Dendritic cell treated with granulocyte-macrophage colony-stimulating factor and Interleukin-4, amounts not matched to agents 40 ng/mL and 50 ng/mL, for 4 days (primary cell): ENCODE measurements around the gene ARRDC2.
"Not testable (repeated sequence)": the region's sequence is repeated elsewhere in the genome, so short reads cannot be mapped to it uniquely, and the experiment has no call there.

Experiments
- H3K27ac Mint-ChIP-seq: one replicate; pipeline ENCODE4 v1.8.0; 2022; ENCODE audit warnings: mild to moderate bottlenecking, mixed read lengths
- H3K27me3 Mint-ChIP-seq: one replicate; pipeline ENCODE4 v1.8.0; 2022; ENCODE audit warnings: mild to moderate bottlenecking, mixed read lengths
- H3K36me3 Mint-ChIP-seq: one replicate; pipeline ENCODE4 v1.8.0; 2022; ENCODE audit warnings: low read depth, mixed read lengths
- H3K4me1 Mint-ChIP-seq: one replicate; pipeline ENCODE4 v1.8.0; 2022; ENCODE audit warnings: low read depth, mixed read lengths
- H3K4me3 Mint-ChIP-seq: one replicate; pipeline ENCODE4 v1.8.0; 2022; ENCODE audit warnings: mild to moderate bottlenecking, moderate library complexity, mixed read lengths
- H3K9me3 Mint-ChIP-seq: one replicate; pipeline ENCODE4 v1.8.0; 2022; ENCODE audit warnings: mixed read lengths
- intact Hi-C: fragments of 100-400 bp; cut with micrococcal nuclease; formaldehyde crosslinking; loops from one replicate; pipeline ENCODE4 v1.15.0; 2022

The ARRDC2 gene

DNA sequence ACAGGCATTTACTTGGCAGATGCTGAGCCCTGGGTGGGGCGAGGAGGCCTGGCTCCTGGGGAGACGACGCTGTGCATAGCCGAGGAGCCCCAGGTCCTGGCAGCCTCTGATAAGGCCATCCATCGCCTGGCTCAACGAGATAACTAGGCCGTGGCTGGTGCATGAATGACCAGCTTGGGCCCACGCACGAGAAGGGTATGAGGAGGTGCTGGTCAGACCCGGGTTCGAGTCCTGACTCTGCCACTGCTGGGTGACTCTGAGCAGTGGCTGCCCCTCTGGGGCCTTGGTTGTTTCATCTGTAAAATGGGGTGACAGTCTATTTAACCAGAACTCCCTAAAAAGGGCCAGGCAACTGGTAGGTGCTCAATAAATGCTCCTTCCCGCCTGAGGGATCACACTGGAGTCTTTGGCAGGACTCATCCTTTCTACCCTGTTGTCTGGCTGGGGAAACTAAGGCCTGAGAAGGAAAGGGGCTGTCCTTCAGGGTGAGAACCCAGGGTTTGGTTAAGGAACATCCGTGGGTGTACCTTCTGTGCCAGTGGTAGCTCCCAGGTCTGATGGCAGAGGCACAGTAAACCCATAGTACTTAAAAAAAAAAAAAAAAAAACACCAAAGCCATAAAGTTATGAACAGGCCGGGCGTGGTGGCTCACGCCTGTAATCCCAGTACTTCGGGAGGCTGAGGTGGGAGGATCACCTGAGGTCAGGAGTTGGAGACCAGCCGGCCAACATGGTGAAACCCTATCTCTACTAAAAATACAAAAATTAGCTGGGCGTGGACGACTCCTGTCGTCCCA, 8.1 kb upstream of the ARRDC2 start:
- H3K27ac Mint-ChIP-seq: peak overlapping the region; percentile 91
- intact Hi-C loops: loop anchor here (5.0 to 10.0 kb wide), 2 partner anchors 143 to 175 kb away; partner anchors contain the start of genes IFI30 and RPL18A
- H3K4me3 Mint-ChIP-seq: peak overlapping the region; percentile 89
- no peaks in the 10 kb centered on the region for H3K9me3 Mint-ChIP-seq
- H3K27me3 Mint-ChIP-seq: peaks cover 10% of the 10 kb centered on the region
- peaks cover 32% of the 10 kb centered on the region for H3K36me3 Mint-ChIP-seq
- H3K4me1 Mint-ChIP-seq: peaks cover 58% of the 10 kb centered on the region

DNA sequence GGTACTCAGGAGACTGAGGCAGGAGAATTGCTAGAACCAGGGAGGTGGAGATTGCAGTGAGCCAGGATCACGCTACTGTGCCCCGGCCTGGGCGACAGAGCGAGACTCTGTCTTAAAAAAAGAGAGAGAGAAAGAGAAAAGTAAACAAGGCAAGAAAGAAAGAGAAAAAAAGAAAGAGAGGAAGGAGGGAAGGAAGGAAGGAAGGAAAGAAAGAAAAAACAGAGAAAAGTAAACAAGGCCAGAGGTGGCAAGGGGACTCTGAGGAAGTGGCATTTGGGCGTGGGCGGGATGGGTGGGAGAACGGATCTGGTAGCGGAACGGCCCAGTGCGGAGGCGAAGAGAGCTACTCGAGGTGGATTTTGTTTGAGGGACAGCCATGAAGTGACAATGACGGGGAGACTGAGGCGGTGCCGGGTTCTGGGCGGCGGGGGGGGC, 7.5 kb upstream of the ARRDC2 start:
- Mint-ChIP-seq H3K36me3 (peaks cover 37% of the 10 kb centered on the region), H3K4me3 (peak overlapping the region; percentile 89), H3K27ac (peak overlapping the region; percentile 91), H3K27me3 (peaks cover 6% of the 10 kb centered on the region), H3K9me3 (no peaks in the 10 kb centered on the region), H3K4me1 (peaks cover 58% of the 10 kb centered on the region)
- intact Hi-C loops: loop anchor here (10.0 kb wide), 1 partner anchor 174 kb away; the partner anchor contains the start of gene IFI30

DNA sequence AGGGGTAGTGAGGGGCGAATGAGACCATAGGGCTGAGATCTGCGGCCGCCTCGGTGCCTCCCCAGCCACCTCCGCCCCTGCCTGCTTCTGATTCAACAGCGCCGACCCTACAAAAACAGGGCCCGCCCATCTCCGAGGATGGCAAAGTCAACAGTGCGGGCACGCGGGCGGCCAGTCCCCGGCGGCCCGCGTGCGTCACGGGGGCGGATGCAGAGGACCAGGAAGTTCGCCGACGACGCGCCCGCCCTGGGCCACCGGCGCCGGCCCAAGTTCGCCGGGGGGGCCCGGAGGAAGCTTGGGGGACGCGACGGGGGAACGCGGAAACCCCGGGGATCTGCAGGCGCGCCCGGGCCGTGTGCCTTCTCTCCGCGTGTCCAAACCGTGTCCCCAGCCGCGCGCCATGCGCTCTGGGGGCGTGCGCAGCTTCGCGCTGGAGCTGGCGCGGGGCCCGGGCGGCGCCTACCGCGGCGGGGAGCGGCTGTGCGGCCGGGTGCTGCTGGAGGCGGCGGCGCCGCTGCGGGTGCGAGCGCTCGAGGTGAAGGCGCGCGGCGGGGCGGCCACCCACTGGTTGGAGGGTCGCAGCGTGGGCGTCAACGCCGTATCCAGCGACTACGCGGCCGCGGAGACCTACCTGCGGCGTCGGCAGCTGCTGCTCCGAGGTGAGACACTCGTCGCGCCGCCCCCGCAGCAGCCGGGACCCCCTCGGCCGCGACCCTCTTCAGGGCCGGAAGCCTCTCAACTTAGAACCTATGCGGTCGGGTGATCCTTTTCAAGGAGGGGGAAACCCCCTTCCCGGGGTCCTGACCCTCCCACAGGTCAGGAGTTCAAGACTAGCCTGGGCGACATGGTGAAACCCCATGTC, 6.8 kb upstream of the ARRDC2 start:
- Mint-ChIP-seq H3K36me3 (peaks cover 43% of the 10 kb centered on the region), H3K4me3 (peak overlapping the region; percentile 89)
- intact Hi-C loops: loop anchor here (10.0 kb wide), 1 partner anchor 174 kb away; the partner anchor contains the start of gene IFI30

DNA sequence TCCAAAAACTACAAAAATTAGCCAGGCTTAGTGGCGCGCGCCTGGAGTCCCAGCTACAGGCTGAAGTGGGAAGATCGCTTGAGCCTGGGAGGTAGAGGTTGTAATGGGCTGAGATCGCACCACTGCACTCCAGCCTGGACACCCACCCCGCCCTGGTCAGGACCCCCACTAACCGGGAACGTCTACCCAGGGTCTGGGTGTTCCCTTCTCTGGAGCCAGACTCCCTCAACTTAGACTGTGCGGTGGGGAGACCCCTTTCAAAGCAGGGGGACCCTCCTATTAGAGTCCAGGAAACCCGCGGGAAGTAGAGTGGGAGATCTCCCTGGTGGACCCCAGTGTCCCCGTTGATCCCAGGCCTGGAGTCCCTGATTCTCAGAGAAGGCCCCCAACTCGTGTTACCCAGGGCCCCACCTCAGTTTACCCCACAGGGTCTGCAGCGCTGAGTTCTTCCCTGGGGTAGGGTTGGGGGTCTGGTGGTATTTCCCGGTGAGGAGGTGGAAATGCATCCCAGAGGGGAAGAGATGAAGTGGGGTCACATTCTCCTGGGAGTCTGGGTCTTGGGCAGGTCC, 6.1 kb upstream of the ARRDC2 start:
- no peaks in the 10 kb centered on the region for H3K9me3 Mint-ChIP-seq
- H3K27ac Mint-ChIP-seq: peak overlapping the region; percentile 91
- peaks cover 50% of the 10 kb centered on the region for H3K36me3 Mint-ChIP-seq
- intact Hi-C loops: loop anchor here (10.0 kb wide), 1 partner anchor 173 kb away; the partner anchor contains the start of gene IFI30
- H3K4me1 Mint-ChIP-seq: peaks cover 66% of the 10 kb centered on the region
- peak overlapping the region; percentile 89 for H3K4me3 Mint-ChIP-seq
- peaks cover 1% of the 10 kb centered on the region for H3K27me3 Mint-ChIP-seq

More for the DNA sequence above, 6.8 kb upstream of the ARRDC2 start:
- Mint-ChIP-seq H3K27ac (peak overlapping the region; percentile 91), H3K27me3 (peaks cover 3% of the 10 kb centered on the region), H3K4me1 (peaks cover 63% of the 10 kb centered on the region), H3K9me3 (no peaks in the 10 kb centered on the region)

DNA sequence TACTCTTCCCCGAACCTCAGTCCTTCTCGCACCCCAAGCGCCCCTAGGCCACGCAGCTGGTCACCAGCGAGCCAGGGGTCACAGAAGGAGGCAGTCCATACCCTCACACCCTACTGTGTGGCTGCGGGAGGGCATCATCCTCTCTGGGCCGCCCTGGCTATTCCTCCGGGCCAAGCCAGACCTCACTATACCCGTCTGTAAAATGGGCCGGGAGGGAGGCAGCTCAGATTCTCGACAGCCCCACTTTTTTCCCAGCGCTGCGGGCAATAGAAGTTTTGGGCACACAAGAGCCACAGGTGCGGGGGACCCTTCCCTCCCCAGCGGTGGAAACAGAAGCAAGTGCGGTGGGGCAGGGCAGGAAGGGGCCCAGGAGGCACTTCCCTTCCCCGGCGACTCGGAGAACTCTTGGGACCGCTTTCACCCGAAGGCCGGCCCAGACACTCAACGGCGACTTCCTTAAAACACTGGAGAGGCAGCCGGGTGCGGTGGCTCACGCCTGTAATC, 5.6 kb upstream of the ARRDC2 start:
- Mint-ChIP-seq H3K4me1 (peaks cover 66% of the 10 kb centered on the region), H3K9me3 (no peaks in the 10 kb centered on the region), H3K27ac (peak overlapping the region; percentile 91), H3K4me3 (peak overlapping the region; percentile 89), H3K36me3 (peaks cover 56% of the 10 kb centered on the region), H3K27me3 (peaks cover 1% of the 10 kb centered on the region)
- intact Hi-C loops: loop anchor here (10.0 kb wide), 1 partner anchor 172 kb away; the partner anchor contains the start of gene IFI30

DNA sequence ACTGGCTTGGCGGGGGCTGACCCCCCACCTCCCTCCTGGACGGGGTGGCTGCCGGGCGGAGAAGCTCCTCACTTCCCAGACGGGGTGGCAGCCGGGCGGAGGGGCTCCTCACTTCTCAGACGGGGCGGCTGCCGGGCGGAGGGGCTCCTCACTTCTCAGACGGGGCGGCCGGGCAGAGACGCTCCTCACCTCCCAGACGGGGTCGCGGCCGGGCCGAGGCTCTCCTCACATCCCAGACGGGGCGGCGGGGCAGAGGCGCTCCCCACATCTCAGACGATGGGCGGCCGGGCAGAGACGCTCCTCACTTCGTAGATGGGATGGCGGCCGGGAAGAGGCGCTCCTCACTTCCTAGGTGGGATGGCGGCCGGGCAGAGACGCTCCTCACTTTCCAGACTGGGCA, 2.2 kb upstream of the ARRDC2 start:
- intact Hi-C loops: loop anchor here (10.0 kb wide), 1 partner anchor 169 kb away; the partner anchor contains the start of gene IFI30
- not testable (repeated sequence) for H3K27me3 Mint-ChIP-seq, H3K9me3 Mint-ChIP-seq, H3K4me3 Mint-ChIP-seq, H3K27ac Mint-ChIP-seq
- peaks cover 83% of the 10 kb centered on the region for H3K36me3 Mint-ChIP-seq
- H3K4me1 Mint-ChIP-seq: peaks cover 45% of the 10 kb centered on the region

DNA sequence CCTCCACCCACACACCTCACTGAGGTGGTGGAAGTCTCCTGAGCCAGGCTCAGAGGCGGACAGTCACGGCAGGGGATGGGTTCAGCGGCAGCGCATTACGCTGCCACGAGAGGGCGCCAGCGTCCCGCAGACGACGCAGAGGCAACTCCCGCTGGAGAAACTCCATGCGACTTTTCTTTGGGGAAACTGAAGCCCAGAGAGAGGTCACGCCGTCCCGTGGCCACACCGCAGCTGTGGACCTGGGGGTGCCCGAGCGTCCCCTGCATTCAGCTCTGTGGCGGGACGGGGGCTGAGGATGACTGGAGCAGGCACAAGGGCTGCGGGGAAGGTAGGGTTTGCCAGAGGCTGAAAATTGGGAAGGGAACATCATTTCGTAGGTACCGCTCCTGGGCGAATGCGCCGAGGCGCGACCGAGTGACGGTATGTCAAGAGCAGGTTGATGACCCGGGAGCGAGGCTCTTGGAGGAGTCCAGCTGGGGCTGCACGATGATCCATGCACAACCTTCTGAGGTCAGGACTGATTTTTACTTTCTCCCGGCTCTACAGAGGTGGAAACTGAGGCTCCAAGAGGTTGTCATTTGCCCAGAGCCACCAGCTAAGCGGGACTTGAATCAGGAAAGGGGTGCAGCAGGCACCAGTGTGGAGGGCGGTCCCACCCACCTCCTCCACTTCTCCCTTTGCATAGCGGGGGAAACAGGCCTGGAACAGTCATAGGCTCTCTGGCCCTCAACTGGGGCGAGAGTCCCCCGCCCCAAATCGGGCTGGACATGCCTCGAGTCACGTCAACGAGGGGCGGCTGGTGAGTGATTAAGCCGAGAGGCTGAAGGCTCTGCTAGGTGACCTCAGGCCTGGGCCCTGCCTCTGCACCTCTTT, 690 bp upstream of the ARRDC2 start:
- Mint-ChIP-seq H3K27ac (peak overlapping the region; percentile 80), H3K36me3 (peaks cover 88% of the 10 kb centered on the region), H3K4me1 (peaks cover 43% of the 10 kb centered on the region), H3K9me3 (no peaks in the 10 kb centered on the region), H3K27me3 (no peaks in the 10 kb centered on the region), H3K4me3 (peak overlapping the region; percentile 89)
- intact Hi-C loops: loop anchor here (1.0 to 10.0 kb wide), 2 partner anchors 51 to 168 kb away; partner anchors contain the start of gene IFI30

DNA sequence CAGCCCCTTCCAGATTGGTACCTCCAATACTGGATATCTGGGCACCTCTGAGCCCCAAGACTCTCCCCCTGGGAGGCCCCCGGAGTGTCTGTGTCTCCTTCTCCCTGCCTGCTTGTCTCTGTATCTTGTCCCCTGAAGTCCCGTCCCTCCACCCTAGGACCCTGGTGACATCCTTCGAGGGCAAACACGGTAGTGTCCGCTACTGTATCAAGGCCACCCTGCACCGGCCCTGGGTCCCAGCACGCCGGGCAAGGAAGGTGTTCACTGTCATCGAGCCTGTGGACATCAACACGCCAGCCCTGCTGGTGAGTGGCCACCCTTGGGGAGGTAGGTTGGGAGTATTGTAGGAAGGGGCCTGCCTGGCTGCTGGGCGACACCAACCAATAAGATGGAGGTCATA, 844 bp downstream of the ARRDC2 start:
- H3K4me3 Mint-ChIP-seq: peak overlapping the region; percentile 80
- H3K4me1 Mint-ChIP-seq: peaks cover 38% of the 10 kb centered on the region
- peak overlapping the region; percentile 80 for H3K27ac Mint-ChIP-seq
- intact Hi-C loops: loop anchor here (10.0 kb wide), 1 partner anchor 166 kb away; the partner anchor contains the start of gene IFI30
- no peaks in the 10 kb centered on the region for H3K9me3 Mint-ChIP-seq
- no peaks in the 10 kb centered on the region for H3K27me3 Mint-ChIP-seq
- H3K36me3 Mint-ChIP-seq: peaks cover 89% of the 10 kb centered on the region

DNA sequence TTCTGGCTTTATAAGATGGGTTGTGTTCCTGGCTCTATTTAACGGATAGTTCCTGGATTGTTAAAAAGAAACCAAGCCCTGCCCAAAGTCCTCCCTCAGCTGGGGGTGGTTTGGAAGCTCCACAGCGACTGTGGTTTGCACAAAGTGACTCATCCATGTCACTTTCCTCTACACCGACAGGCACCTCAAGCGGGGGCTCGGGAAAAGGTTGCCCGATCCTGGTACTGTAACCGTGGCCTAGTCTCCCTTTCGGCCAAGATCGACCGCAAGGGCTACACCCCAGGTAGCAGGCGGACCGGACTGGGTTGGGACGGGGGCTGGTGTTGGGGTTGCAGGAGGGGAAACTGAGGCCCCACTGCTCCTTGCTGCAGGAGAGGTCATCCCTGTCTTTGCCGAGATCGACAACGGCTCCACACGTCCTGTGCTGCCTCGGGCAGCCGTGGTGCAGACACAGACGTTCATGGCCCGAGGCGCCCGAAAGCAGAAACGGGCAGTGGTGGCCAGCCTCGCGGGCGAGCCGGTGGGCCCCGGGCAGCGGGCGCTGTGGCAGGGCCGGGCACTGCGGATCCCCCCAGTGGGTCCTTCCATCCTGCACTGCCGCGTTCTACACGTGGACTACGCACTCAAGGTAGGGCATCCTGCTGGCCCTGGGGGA, 1.6 kb downstream of the ARRDC2 start:
- Mint-ChIP-seq H3K4me1 (peaks cover 44% of the 10 kb centered on the region), H3K27me3 (no peaks in the 10 kb centered on the region), H3K4me3 (peak overlapping the region; percentile 80), H3K27ac (peak overlapping the region; percentile 80), H3K9me3 (no peaks in the 10 kb centered on the region), H3K36me3 (peaks cover 92% of the 10 kb centered on the region)
- intact Hi-C loops: loop anchor here (10.0 kb wide), 1 partner anchor 165 kb away; the partner anchor contains the start of gene IFI30

DNA sequence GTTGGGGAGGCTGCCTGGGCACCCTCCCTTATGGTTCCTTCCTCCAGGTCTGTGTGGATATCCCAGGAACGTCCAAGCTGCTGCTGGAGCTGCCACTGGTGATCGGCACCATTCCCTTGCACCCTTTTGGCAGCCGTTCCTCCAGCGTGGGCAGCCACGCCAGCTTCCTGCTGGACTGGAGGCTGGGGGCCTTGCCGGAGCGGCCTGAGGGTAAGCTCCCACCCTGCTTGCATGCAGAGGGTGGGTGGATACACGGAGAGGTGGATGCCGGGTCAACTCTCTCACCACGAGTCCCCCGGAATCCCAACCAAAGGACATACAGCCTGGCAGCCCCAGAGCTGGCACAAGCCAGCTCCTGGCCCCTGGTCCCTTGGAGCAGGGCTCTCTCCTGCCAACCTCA, 2.2 kb downstream of the ARRDC2 start:
- Mint-ChIP-seq H3K9me3 (no peaks in the 10 kb centered on the region), H3K4me1 (peaks cover 46% of the 10 kb centered on the region), H3K36me3 (peaks cover 92% of the 10 kb centered on the region), H3K27me3 (no peaks in the 10 kb centered on the region), H3K4me3 (no peak overlapping the region), H3K27ac (no peak overlapping the region)
- intact Hi-C loops: no loop called here

DNA sequence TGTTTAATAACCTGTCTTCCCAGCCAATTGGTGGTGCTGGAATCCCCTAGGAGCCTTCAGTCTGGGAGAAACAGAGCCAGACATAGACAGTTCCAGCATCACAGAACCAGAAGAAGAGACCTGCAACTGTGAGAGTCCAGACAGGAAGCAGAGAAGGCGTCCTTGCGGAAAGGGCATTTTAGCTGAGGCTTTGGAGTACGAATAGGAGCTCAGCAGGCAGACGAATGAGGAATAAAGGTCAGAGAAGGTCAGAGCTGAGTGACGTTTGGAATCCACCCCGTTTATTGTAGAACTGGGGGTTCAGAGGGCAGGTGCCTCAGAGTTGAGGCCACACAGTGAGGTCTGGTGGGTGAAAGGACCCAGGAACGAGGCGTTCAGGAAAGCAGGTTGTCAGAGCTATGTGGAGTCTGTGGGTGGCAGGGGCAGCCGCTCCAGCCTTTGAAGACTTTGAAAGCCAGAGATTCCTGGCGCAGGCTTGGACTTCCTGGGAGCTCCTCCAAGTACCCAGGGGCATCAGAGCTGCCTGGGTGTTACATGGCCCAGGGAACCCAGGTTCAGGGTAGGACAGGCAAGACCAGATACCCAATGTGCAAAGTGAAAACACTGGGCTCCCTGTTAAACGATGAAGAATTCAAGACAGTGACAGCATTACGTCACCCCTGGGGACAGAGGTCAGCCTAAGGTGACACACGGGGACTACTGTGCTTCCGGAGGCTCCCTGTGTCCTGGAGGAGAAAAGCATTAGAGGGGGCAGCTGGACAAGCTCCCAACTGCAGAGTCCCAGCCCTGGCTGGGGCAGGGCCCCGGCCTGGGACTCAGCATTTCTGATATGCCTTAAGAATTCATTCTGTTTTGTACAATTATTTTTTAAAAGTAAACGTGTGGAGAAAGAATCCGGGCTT, 5.5 kb downstream of the ARRDC2 start:
- Mint-ChIP-seq H3K4me3 (no peak overlapping the region), H3K36me3 (peaks cover 76% of the 10 kb centered on the region), H3K27me3 (no peaks in the 10 kb centered on the region), H3K27ac (no peak overlapping the region), H3K9me3 (no peaks in the 10 kb centered on the region), H3K4me1 (peaks cover 54% of the 10 kb centered on the region)
- intact Hi-C loops: no loop called here
